Glutamatergic neuron (in vitro differentiated cells): ENCODE data around the gene POLR3K. TPM values are rescaled to one million over a fixed set of nuclear protein-coding genes. Genes with fewer than 3 reads are reported as not detected.
"Not testable (repeated sequence)": the region's sequence is repeated elsewhere in the genome, so short reads cannot be mapped to it uniquely, and the experiment has no call there.

Source experiments
- DNase-seq: peaks from one replicate; pipeline ENCODE4 v3.0.0; 2022
- H3K27ac Mint-ChIP-seq: one replicate; pipeline ENCODE4 v1.8.0; 2020; ENCODE audit warnings: mild to moderate bottlenecking, mixed read lengths, inconsistent platforms; ENCODE audit not compliant: unreplicated experiment
- H3K27me3 Mint-ChIP-seq: one replicate; pipeline ENCODE4 v1.8.0; 2020; ENCODE audit warnings: mild to moderate bottlenecking, moderate library complexity, mixed read lengths, inconsistent platforms; ENCODE audit not compliant: unreplicated experiment
- H3K36me3 Mint-ChIP-seq: one replicate; pipeline ENCODE4 v1.8.0; 2020; ENCODE audit warnings: mild to moderate bottlenecking, mixed read lengths, inconsistent platforms; ENCODE audit not compliant: unreplicated experiment
- H3K4me1 Mint-ChIP-seq: one replicate; pipeline ENCODE4 v1.8.0; 2020; ENCODE audit warnings: mild to moderate bottlenecking, low read depth, mixed read lengths, inconsistent platforms; ENCODE audit not compliant: unreplicated experiment
- H3K4me3 Mint-ChIP-seq: one replicate; pipeline ENCODE4 v1.8.0; 2020; ENCODE audit warnings: mild to moderate bottlenecking, mixed read lengths, inconsistent platforms; ENCODE audit not compliant: unreplicated experiment
- H3K9me3 Mint-ChIP-seq: one replicate; pipeline ENCODE4 v1.8.0; 2020; ENCODE audit warnings: mild to moderate bottlenecking, moderate library complexity, mixed read lengths, inconsistent platforms; ENCODE audit not compliant: unreplicated experiment
- CTCF ChIP-seq: fragments of 200-600 bp; sonication (generic); IDR thresholded peaks from one replicate; pipeline ENCODE4 v1.5.0; 2021; ENCODE audit not compliant: partially characterized antibody, unreplicated experiment
- total RNA-seq: library from RNA; stranded (reverse); fragmentation: NEBNext Ultra II Directional; extraction: Animal tissue kit (Norgen Biotek cat#: 25700); gene quantifications from one replicate; pipeline ENCODE4 v1.2.1, GENCODE V29; 2021; ENCODE audit not compliant: unreplicated experiment

Gene POLR3K
- total RNA-seq, 1 donor from 2014 or later, result 10.2 TPM

- Mint-ChIP-seq H3K27me3 (peaks cover 4% of the 10 kb centered on the region), H3K9me3 (peaks cover 9% of the 10 kb centered on the region), H3K4me3 (no peak overlapping the region), H3K27ac (no peak overlapping the region), H3K36me3 (no peaks in the 10 kb centered on the region), H3K4me1 (peaks cover 9% of the 10 kb centered on the region)
- no peak for DNase-seq
- TF ChIP-seq CTCF, result no peak
Observed at GRCh38 chr16:35011-35677, 18.3 kb downstream of the POLR3K start.

GRCh38 chr16:34648-34987 is 18.8 kb downstream of the POLR3K start:
- TF ChIP-seq CTCF, result no peak
- Mint-ChIP-seq H3K9me3 (peaks cover 9% of the 10 kb centered on the region), H3K27ac (peak overlapping the region; percentile 33), H3K4me1 (peaks cover 9% of the 10 kb centered on the region), H3K36me3 (no peaks in the 10 kb centered on the region), H3K4me3 (peak overlapping the region; percentile 37), H3K27me3 (peaks cover 4% of the 10 kb centered on the region)
- no peak for DNase-seq

- H3K4me1 Mint-ChIP-seq, result peaks cover 9% of the 10 kb centered on the region
- peak overlapping the region; percentile 11 for H3K4me3 Mint-ChIP-seq
- no peaks in the 10 kb centered on the region for H3K36me3 Mint-ChIP-seq
- peak; percentile 40 for DNase-seq
- peaks cover 9% of the 10 kb centered on the region for H3K9me3 Mint-ChIP-seq
- TF ChIP-seq CTCF, result no peak
- H3K27me3 Mint-ChIP-seq, result peaks cover 4% of the 10 kb centered on the region
- H3K27ac Mint-ChIP-seq, result peak overlapping the region; percentile 33
Observed at GRCh38 chr16:33877-34647, 19.3 kb downstream of the POLR3K start.

GRCh38 chr16:33154-33876 is 20.1 kb downstream of the POLR3K start:
- H3K36me3 Mint-ChIP-seq, H3K4me1 Mint-ChIP-seq, H3K27ac Mint-ChIP-seq, H3K9me3 Mint-ChIP-seq, DNase-seq, H3K4me3 Mint-ChIP-seq, H3K27me3 Mint-ChIP-seq: not testable (repeated sequence)

- not testable (repeated sequence) for H3K4me1 Mint-ChIP-seq, H3K36me3 Mint-ChIP-seq, H3K9me3 Mint-ChIP-seq, H3K27me3 Mint-ChIP-seq, DNase-seq, H3K4me3 Mint-ChIP-seq, H3K27ac Mint-ChIP-seq
Observed at GRCh38 chr16:30627-31026, 22.8 kb downstream of the POLR3K start.

GRCh38 chr16:25926-26348 is 27.5 kb downstream of the POLR3K start:
- not testable (repeated sequence) for DNase-seq, H3K27me3 Mint-ChIP-seq, H3K27ac Mint-ChIP-seq, H3K36me3 Mint-ChIP-seq, H3K4me1 Mint-ChIP-seq, H3K9me3 Mint-ChIP-seq, H3K4me3 Mint-ChIP-seq

GRCh38 chr16:24151-24550 is 29.3 kb downstream of the POLR3K start:
- not testable (repeated sequence) for H3K27ac Mint-ChIP-seq, H3K27me3 Mint-ChIP-seq, DNase-seq, H3K9me3 Mint-ChIP-seq, H3K4me1 Mint-ChIP-seq, H3K36me3 Mint-ChIP-seq, H3K4me3 Mint-ChIP-seq

GRCh38 chr16:20886-21285 is 32.5 kb downstream of the POLR3K start:
- not testable (repeated sequence) for H3K27me3 Mint-ChIP-seq, H3K36me3 Mint-ChIP-seq, H3K4me3 Mint-ChIP-seq, H3K9me3 Mint-ChIP-seq, H3K4me1 Mint-ChIP-seq, H3K27ac Mint-ChIP-seq, DNase-seq
